Keratinocyte (primary cell): ENCODE data around the gene CDK12.

ENCODE experiments used
- CTCF ChIP-seq, 3 experiments: IDR thresholded peaks in 1 of 3; conservative IDR thresholded peaks in 1 of 3; optimal IDR thresholded peaks in 1 of 3; 2 replicates in 2 of 3; 3 replicates in 1 of 3; pipeline versions ENCODE3 to v1.5.1; 2011; ENCODE audit warnings: low read length in 3 of 3, mild to moderate bottlenecking in 3 of 3, moderate library complexity in 2 of 3, control low read depth in 1 of 3, inconsistent platforms in 1 of 3; ENCODE audit not compliant: insufficient read depth in 2 of 3; ENCODE audit errors: extremely low read depth in 1 of 3
- EZH2 ChIP-seq: IDR thresholded peaks from one replicate; pipeline ENCODE4 v1.6.1; 2012; ENCODE audit warnings: inconsistent platforms, mild to moderate bottlenecking, low read length, moderate library complexity

- no peak for TF ChIP-seq CTCF (optimal IDR thresholded peaks at IDR 0.05 in 1 of 3, IDR thresholded peaks at IDR 0.05 in 1 of 3, conservative IDR thresholded peaks at IDR 0.05 in 1 of 3; ENCODE audit: extremely low read depth in 1 of 3, insufficient read depth in 2 of 3, low read length in 3 of 3)
- no peak for TF ChIP-seq EZH2
Measured at GRCh38 chr17:39531252-39531651, 70.0 kb downstream of the CDK12 start.
